ENCODE measurements around the gene TNFSF12.

TNFSF12 gene

DNA sequence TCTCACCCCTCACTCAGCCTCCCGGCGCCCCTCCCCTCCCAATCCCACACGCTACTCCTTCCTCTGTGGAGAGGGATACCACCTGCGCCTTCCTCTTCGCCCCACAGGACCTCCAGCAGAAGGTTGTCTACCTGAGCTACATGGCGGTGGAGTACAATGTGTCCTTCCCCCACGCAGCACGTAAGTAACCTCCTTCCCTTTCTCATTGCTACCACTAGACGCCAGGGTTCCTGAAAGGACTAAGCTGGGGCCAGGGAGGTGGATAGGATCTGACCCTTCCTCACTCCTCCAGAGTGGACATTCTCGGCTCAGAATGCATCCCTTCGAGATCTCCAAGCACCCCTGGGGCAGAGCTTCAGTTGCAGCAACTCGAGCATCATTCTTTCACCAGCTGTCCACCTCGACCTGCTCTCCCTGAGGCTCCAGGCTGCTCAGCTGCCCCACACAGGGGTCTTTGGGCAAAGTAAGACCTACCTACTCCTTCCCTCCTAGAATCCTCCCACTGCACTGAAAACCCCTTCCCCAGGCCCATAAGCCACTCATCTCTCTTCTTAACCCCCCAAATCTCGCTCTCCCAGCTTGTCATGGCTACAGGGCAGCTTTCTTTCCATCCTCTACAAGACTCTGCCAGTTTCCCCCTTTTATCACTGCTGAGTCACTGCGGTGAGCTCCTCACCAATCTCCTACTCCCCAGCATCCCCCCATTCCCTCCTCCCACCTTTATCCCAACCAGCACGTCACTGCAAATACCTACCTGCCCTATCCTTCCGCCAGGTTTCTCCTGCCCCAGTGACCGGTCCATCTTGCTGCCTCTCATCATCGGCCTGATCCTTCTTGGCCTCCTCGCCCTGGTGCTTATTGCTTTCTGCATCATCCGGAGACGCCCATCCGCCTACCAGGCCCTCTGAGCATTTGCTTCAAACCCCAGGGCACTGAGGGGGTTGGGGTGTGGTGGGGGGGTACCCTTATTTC lies 32.0 kb downstream of the TNFSF12 start:
- Histone ChIP-seq H3K36me3 (ENCODE audit: low read length) (peaks cover 12% of the 10 kb centered on the region), H3K4me3 (ENCODE audit: insufficient read depth, low read length, poor library complexity, severe bottlenecking) (no peak overlapping the region), H3K9ac (ENCODE audit: low read length) (no peak overlapping the region), H3K4me2 (ENCODE audit: low read depth, low read length, poor library complexity, severe bottlenecking) (no peak overlapping the region), H3K27me3 (ENCODE audit: low read length) (no peaks in the 10 kb centered on the region), H3K27ac (ENCODE audit: low read depth, low read length) (peak overlapping the region; percentile 4; the same call in 1 of the 2 replicates), H2AFZ (ENCODE audit: low read depth, low read length, severe bottlenecking) (no peak overlapping the region), H3K9me2 (replicated peaks; ENCODE audit: insufficient read depth, low read length) (no peaks in the 10 kb centered on the region), H4K20me1 (ENCODE audit: low read depth, low read length) (peaks cover 11% of the 10 kb centered on the region), H3K79me2 (ENCODE audit: insufficient read depth, low read length) (peaks cover 31% of the 10 kb centered on the region), H3F3A (ENCODE audit: insufficient read depth) (peaks cover 54% of the 10 kb centered on the region), H3K9me3 (ENCODE audit: insufficient read depth, low read length) (no peaks in the 10 kb centered on the region)
- TF ChIP-seq, protein P1, sequence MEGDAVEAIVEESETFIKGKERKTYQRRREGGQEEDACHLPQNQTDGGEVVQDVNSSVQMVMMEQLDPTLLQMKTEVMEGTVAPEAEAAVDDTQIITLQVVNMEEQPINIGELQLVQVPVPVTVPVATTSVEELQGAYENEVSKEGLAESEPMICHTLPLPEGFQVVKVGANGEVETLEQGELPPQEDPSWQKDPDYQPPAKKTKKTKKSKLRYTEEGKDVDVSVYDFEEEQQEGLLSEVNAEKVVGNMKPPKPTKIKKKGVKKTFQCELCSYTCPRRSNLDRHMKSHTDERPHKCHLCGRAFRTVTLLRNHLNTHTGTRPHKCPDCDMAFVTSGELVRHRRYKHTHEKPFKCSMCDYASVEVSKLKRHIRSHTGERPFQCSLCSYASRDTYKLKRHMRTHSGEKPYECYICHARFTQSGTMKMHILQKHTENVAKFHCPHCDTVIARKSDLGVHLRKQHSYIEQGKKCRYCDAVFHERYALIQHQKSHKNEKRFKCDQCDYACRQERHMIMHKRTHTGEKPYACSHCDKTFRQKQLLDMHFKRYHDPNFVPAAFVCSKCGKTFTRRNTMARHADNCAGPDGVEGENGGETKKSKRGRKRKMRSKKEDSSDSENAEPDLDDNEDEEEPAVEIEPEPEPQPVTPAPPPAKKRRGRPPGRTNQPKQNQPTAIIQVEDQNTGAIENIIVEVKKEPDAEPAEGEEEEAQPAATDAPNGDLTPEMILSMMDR (IDR thresholded peaks at IDR 0.05; ENCODE audit: insufficient read depth, low read length, poor library complexity, severe bottlenecking) = no peak
- TF ChIP-seq EZH2phosphoT487 (conservative IDR thresholded peaks at IDR 0.05; ENCODE audit: low read length) = no peak

- Histone ChIP-seq H3K4me3 (ENCODE audit: insufficient read depth, low read length, poor library complexity, severe bottlenecking) (peak overlapping the region; percentile 65), H3K27me3 (ENCODE audit: low read length) (no peaks in the 10 kb centered on the region), H3K79me2 (ENCODE audit: insufficient read depth, low read length) (peaks cover 34% of the 10 kb centered on the region), H3K36me3 (ENCODE audit: low read length) (no peaks in the 10 kb centered on the region), H3K9me3 (ENCODE audit: insufficient read depth, low read length) (no peaks in the 10 kb centered on the region), H3K27ac (ENCODE audit: low read depth, low read length) (peak overlapping the region; percentile 88; the same call in 1 of the 2 replicates), H4K20me1 (ENCODE audit: low read depth, low read length) (no peaks in the 10 kb centered on the region), H3K4me2 (ENCODE audit: low read depth, low read length, poor library complexity, severe bottlenecking) (peak overlapping the region; percentile 68), H3K9me2 (replicated peaks; ENCODE audit: insufficient read depth, low read length) (no peaks in the 10 kb centered on the region), H3K9ac (ENCODE audit: low read length) (peak overlapping the region; percentile 77), H2AFZ (ENCODE audit: low read depth, low read length, severe bottlenecking) (no peak overlapping the region), H3F3A (ENCODE audit: insufficient read depth) (peaks cover 37% of the 10 kb centered on the region)
- TF ChIP-seq EZH2phosphoT487 (conservative IDR thresholded peaks at IDR 0.05; ENCODE audit: low read length) = no peak
- TF ChIP-seq, protein P1 (IDR thresholded peaks at IDR 0.05; ENCODE audit: insufficient read depth, low read length, poor library complexity, severe bottlenecking) = no peak
Measured at GRCh38 chr17:7582396-7583252, 33.8 kb downstream of the TNFSF12 start.

GRCh38 chr17:7583253-7584109 lies 34.6 kb downstream of the TNFSF12 start, which contains the start of gene MPDU1:
Gene MPDU1 (plus strand): TSS chr17:7583852. CDS start chr17:7583863, 11 bp downstream.
- H3K36me3 ChIP-seq (ENCODE audit: low read length) = no peaks in the 10 kb centered on the region
- H3K4me2 ChIP-seq (ENCODE audit: low read depth, low read length, poor library complexity, severe bottlenecking) = peak within 1 kb of the TSS; percentile 68
- H2AFZ ChIP-seq (ENCODE audit: low read depth, low read length, severe bottlenecking) = peak within 1 kb of the TSS; percentile 69

More at GRCh38 chr17:7583253-7584109, 34.6 kb downstream of the TNFSF12 start, which contains the start of gene MPDU1:
- TF ChIP-seq EZH2phosphoT487 (conservative IDR thresholded peaks at IDR 0.05; ENCODE audit: low read length) = no peak
- TF ChIP-seq, protein P1 (IDR thresholded peaks at IDR 0.05; ENCODE audit: insufficient read depth, low read length, poor library complexity, severe bottlenecking) = no peak
- Histone ChIP-seq H3K79me2 (ENCODE audit: insufficient read depth, low read length) (peaks cover 34% of the 10 kb centered on the region), H3K9me2 (replicated peaks; ENCODE audit: insufficient read depth, low read length) (no peaks in the 10 kb centered on the region), H3K4me3 (ENCODE audit: insufficient read depth, low read length, poor library complexity, severe bottlenecking) (peak within 1 kb of the TSS; percentile 65), H3K9me3 (ENCODE audit: insufficient read depth, low read length) (no peaks in the 10 kb centered on the region), H3K9ac (ENCODE audit: low read length) (peak within 1 kb of the TSS; percentile 77), H4K20me1 (ENCODE audit: low read depth, low read length) (no peaks in the 10 kb centered on the region), H3K27ac (ENCODE audit: low read depth, low read length) (peak within 1 kb of the TSS; percentile 88), H3K27me3 (ENCODE audit: low read length) (no peaks in the 10 kb centered on the region), H3F3A (ENCODE audit: insufficient read depth) (peaks cover 29% of the 10 kb centered on the region)

All from SU-DHL-6 (cell line).